HG03342 (cell line): ENCODE measurements around the gene TEX10.
"Not testable (repeated sequence)": the region's sequence is repeated elsewhere in the genome, so short reads cannot be mapped to it uniquely, and the experiment has no call there.

Source experiments
- ATAC-seq: cut with Tn5 transposase; IDR thresholded peaks from one replicate; pipeline ENCODE4 v1.9.1; 2021; ENCODE audit warnings: mild to moderate bottlenecking, moderate library complexity; ENCODE audit not compliant: unreplicated experiment

The TEX10 gene

DNA sequence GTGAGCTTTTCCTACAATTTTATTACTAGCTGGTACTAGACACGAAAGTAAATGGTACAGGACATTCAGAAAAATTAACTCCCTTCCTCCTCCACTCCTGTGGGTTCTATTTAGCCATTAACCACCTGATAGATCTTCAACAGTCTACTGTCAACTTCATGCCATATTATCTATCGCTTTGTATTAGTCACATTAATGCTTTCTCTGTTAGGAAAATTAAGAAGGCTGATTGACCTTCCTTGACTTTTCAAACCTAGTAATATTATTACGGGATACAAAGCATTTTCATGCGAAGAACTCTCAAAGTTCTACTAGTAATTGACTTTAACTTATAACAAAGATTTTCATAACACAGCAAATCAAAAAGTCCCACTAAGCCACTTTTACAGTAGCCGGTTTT, 1.2 kb downstream of the TEX10 start:
- ATAC-seq: no peak

GRCh38 chr9:100350188-100350587, 2.6 kb downstream of the TEX10 start:
- no peak for ATAC-seq

- no peak for ATAC-seq
Observed at GRCh38 chr9:100346836-100347235, 5.9 kb downstream of the TEX10 start.

DNA sequence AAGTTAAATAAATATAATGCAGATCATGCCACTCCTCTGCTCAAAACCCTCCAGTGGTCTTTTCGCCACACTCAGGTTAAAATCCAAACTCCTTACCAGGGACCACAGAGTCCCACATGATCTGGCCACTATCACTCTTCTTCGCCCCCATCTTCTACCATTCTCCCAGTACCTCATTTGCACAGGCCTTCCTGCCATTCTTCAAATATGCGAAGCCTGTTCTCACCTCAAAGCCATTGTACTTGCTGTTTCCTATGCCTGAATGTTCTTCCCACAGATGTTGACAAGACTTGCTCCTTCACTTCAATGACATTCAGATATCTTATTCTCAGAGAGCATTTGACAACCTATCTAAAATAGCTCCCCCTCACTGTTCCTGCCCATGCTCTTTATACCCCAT, 10.9 kb downstream of the TEX10 start:
- no peak for ATAC-seq

DNA sequence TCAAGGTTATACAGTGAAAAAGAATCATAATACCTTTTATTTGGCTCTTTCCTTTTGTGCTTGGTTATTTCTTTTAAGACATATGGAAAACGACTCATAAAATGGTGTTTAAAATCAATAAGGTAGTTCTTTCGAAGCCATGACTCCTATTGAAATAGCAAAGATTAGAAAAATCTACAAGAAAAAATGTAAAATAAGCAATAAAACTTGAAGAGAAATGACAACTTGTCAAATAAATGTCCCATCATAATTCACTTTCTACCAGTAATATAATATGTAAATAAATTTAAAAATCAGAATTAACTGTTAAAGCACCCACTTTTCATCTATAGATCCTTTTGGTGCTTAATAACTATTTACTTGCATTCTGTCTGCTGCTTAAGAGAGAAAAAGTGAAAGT, 12.5 kb downstream of the TEX10 start:
- ATAC-seq: no peak

DNA sequence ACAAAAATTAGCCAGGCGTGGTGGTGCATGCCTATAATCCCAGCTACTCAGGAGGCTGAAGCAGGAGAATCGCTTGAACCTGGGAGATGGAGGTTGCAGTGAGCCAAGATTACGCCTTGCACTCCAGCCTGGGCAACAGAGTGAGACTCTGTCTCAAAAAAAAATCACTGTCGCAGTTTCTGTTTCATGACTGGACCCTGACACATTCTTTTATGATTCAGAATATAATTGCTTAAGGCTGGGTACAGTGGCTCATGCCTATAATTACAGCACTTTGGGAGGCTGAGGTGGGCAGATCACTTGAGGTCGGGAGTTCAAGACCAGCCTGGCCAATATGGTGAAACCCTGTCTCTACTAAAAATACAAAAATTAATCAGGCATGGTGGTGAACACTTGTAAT, 14.0 kb downstream of the TEX10 start:
- not testable (repeated sequence) for ATAC-seq

- no peak for ATAC-seq
Observed at GRCh38 chr9:100324594-100325200, 28.0 kb downstream of the TEX10 start.

DNA sequence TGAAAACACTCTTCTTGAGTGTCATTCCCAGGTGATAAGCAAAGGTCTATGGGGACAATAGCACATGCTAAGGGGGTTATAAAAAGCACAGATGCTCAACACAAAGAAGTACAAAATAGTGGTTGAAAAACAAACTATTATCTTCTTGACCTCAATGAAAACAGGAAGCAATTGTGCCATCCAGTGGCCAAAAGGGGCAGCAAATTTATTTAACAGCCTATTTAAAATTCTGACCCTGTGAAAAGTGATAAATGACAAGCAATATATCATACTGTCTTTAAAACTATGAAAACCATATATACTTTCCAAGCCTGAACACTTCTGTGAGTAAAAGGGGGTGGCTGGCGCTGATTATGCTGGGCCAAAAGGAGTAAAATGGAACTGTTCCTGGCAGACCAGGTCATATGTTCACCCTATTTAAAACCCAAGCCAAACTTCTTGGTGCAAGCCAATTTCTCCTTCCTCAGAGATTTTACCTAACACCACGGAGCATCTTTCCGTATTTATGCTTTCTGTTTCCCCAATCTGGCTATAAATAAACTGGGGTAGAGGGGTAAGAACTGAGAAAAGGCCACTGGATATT, 29.7 kb downstream of the TEX10 start:
- no peak for ATAC-seq

- no peak for ATAC-seq
Observed at GRCh38 chr9:100317706-100318105, 35.0 kb downstream of the TEX10 start.

GRCh38 chr9:100315561-100315960, 37.2 kb downstream of the TEX10 start:
- no peak for ATAC-seq

- ATAC-seq: no peak
Observed at GRCh38 chr9:100309992-100310391, 42.8 kb downstream of the TEX10 start.

GRCh38 chr9:100308965-100309564, 43.7 kb downstream of the TEX10 start:
- no peak for ATAC-seq

GRCh38 chr9:100307080-100307479, 45.7 kb downstream of the TEX10 start:
- ATAC-seq: no peak

- no peak for ATAC-seq
Observed at GRCh38 chr9:100306283-100306682, 46.5 kb downstream of the TEX10 start.

- no peak for ATAC-seq
Observed at GRCh38 chr9:100303747-100304146, 49.0 kb downstream of the TEX10 start.

DNA sequence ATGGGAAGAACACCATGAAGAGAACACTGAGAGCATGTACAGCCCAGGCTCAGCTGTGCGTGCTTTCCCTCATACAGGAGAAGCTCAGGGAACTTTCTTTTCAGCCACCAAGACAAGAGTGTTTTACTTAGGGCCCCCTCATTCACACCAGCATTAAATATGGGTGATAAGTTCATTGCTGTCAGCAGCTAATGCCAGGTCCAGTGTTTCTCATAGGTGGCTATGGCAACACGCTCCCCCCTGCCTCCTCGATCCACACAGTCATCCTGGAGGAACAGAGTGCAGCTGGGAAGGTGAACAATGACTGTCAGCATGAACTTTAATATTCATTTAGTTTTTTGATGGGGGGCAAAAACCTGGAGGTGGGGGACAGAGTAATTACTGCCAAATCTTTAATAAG, 54.4 kb downstream of the TEX10 start:
- no peak for ATAC-seq

DNA sequence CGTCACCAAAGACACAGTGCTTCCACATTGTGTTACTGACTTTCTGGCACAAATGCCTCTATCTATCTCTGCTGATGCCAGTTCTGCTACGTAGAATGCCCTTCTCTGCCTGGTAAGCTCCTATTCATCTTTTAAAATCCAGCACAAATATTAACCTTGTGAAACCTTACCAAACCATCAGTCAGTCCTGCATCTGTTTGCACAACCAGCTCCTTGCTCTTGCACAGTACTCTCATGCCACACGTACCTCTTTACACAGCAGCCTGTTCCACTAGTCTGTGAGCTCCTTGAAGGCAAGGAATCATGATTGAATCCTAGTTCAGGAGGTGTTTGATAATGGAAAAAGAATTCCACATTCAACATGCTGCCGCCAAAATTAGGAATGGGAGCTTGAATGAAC, 56.3 kb downstream of the TEX10 start:
- ATAC-seq: no peak

DNA sequence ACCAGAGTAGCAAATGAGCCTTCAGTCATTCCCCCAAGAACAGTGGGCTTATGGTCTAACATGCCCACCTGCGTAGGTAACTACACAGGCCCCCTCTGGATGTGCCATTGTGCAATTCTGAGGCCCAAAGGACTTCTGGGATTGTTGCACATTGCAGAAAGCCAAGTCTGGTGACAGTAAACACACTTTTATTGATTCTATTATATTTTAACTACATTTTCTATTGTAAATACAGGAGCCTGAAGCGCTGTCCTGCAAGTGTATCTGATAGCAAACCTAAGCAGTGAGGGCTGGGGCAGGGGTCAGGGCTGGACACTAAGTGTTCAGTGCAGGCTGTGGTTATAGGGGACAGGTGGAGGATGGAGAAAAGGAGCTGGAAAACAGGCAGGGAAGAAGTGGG, 57.5 kb downstream of the TEX10 start:
- no peak for ATAC-seq

- ATAC-seq: no peak
Observed at GRCh38 chr9:100294806-100295205, 57.9 kb downstream of the TEX10 start.

DNA sequence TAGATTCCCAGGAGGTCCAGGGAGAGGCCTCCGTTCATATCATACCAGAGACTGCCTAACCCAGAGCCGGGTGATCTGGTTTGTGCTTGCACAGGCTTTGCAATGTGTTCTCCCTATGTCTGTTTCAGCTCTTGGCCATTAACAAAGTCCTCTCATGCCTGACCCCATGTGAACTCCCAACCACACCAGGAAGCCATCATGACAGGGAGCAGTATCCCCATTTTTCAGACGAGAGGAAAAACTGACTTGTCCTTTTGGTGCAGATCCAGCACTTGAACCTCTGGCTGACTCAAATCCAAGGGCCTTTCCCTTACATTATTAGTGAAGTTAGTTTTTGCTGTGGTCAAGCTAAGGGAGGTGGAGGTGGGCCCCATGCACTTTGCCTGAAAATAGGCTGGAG, 58.4 kb downstream of the TEX10 start:
- ATAC-seq: no peak

DNA sequence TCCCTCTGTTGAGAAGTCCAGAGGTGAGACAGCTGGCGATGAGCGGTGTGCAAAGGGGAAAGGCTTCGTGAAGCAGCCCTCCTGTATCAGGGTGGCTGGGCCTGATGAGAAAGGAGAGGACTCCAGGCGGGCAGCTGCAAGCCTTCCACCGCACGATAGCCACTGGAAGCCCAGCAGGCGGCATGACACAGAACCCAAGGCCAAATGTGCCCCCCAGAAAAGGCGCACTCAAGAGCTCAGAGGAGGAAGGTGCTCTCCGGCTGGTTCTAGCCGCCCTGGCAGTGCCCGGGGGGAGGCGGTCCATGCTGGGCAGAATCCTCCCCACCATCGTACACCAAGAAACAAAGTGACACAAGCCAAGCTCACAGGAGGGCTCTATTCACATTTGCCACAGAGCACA, 60.3 kb downstream of the TEX10 start:
- no peak for ATAC-seq

GRCh38 chr9:100290714-100291113, 62.0 kb downstream of the TEX10 start:
- ATAC-seq: no peak

- ATAC-seq: no peak
Observed at GRCh38 chr9:100287186-100287585, 65.6 kb downstream of the TEX10 start.
